SK-N-SH (cell line): ENCODE measurements around the gene ZSCAN9. TPM values are rescaled to one million over a fixed set of nuclear protein-coding genes. Genes with fewer than 3 reads are reported as not detected.

Experiments
- CTCF ChIA-PET: fragments of 300-600, 350-600 bp; formaldehyde crosslinking; extraction: SDS; loops from one replicate; lab custom pipeline; 2021; lab: Yijun Ruan, JAX
- POLR2A ChIA-PET: fragments of 350-600 bp; sonication (Branson Sonifier 250); formaldehyde crosslinking; extraction: SDS; loops from one replicate; lab custom pipeline; 2020; ENCODE audit warnings: antibody characterized with exemption, inconsistent platforms; lab: Yijun Ruan, JAX
- DNase-seq: peaks from one replicate; pipeline ENCODE4 v3.0.0; 2012
- H2AFZ ChIP-seq: fragments of 200-600 bp; sonication (generic); 2 replicates; pipeline ENCODE4 v1.8.1; 2016; ENCODE audit warnings: antibody characterized with exemption, mild to moderate bottlenecking, low read depth
- H3F3A ChIP-seq: fragments of 200-600 bp; sonication (generic); replicated peaks from 2 replicates; pipeline ENCODE3; 2016; ENCODE audit warnings: antibody characterized with exemption, mild to moderate bottlenecking; ENCODE audit not compliant: insufficient read depth
- H3K27ac ChIP-seq, 2 experiments: fragments of 200-500 bp in 1 of 2; fragments of 200-600 bp in 1 of 2; sonication (Bioruptor generic) in 1 of 2; sonication (generic), shearing (Covaris generic) in 1 of 2; 2 replicates each; pipeline versions ENCODE4 v1.5.1 to v1.6.1; 2014 to 2016; ENCODE audit warnings: low read depth in 2 of 2, inconsistent platforms in 1 of 2, low read length in 1 of 2, mild to moderate bottlenecking in 1 of 2, mixed read lengths in 1 of 2
- H3K27me3 ChIP-seq: fragments of 200-600 bp; sonication (generic), shearing (Covaris generic); 2 replicates; pipeline ENCODE4 v1.6.1; 2016; ENCODE audit warnings: mixed run types; ENCODE audit not compliant: insufficient read depth
- H3K36me3 ChIP-seq, 2 experiments: fragments of 200-500 bp in 1 of 2; fragments of 200-600 bp in 1 of 2; sonication (Bioruptor generic) in 1 of 2; sonication (generic) in 1 of 2; replicated peaks in 1 of 2; 2 replicates each; pipeline versions ENCODE3 to v1.5.1; 2014 to 2016; ENCODE audit warnings: low read length in 1 of 2, mild to moderate bottlenecking in 1 of 2; ENCODE audit not compliant: insufficient read depth in 2 of 2, control insufficient read depth in 1 of 2
- H3K4me1 ChIP-seq, 2 experiments: fragments of 200-500 bp in 1 of 2; fragments of 200-600 bp in 1 of 2; sonication (Bioruptor generic) in 1 of 2; sonication (generic), shearing (Covaris generic) in 1 of 2; 2 replicates each; pipeline versions ENCODE4 v1.5.1 to v1.6.1; 2014 to 2016; ENCODE audit warnings: low read depth in 1 of 2, low read length in 1 of 2, mixed run types in 1 of 2; ENCODE audit not compliant: insufficient read depth in 2 of 2, control insufficient read depth in 1 of 2
- H3K4me2 ChIP-seq: fragments of 200-600 bp; sonication (generic), shearing (Covaris generic); 2 replicates; pipeline ENCODE4 v1.6.1; 2017; ENCODE audit warnings: mixed run types
- H3K4me3 ChIP-seq, 2 experiments: fragments of 200-500 bp in 1 of 2; fragments of 200-600 bp in 1 of 2; sonication (Bioruptor generic) in 1 of 2; sonication (generic), shearing (Covaris generic) in 1 of 2; 2 replicates each; pipeline versions ENCODE4 v1.5.1 to v1.8.1; 2014 to 2016; ENCODE audit warnings: low read depth in 2 of 2, inconsistent platforms in 1 of 2, low read length in 1 of 2, mild to moderate bottlenecking in 1 of 2, mixed read lengths in 1 of 2, moderate library complexity in 1 of 2
- H3K79me2 ChIP-seq: fragments of 200-600 bp; sonication (generic); 2 replicates; pipeline ENCODE4 v1.8.1; 2017; ENCODE audit warnings: mild to moderate bottlenecking; ENCODE audit not compliant: insufficient read depth
- H3K9ac ChIP-seq: fragments of 200-600 bp; sonication (generic); 2 replicates; pipeline ENCODE4 v1.6.1; 2017; ENCODE audit warnings: mixed run types
- H3K9me2 ChIP-seq: fragments of 200-600 bp; sonication (generic); 2 replicates; pipeline ENCODE4 v1.6.1; 2017; ENCODE audit warnings: mixed run types
- H3K9me3 ChIP-seq: fragments of 200-600 bp; sonication (generic); 2 replicates; pipeline ENCODE4 v1.6.1; 2017; ENCODE audit warnings: mixed run types, mild to moderate bottlenecking, moderate library complexity
- H4K20me1 ChIP-seq: fragments of 200-600 bp; sonication (generic); 2 replicates; pipeline ENCODE4 v1.6.1; 2017; ENCODE audit warnings: mild to moderate bottlenecking, mixed run types; ENCODE audit not compliant: insufficient read depth
- CHD2 ChIP-seq: fragments of 150-350 bp; IDR thresholded peaks from 2 replicates; pipeline ENCODE4 v1.6.1; 2018; ENCODE audit warnings: low read length; ENCODE audit not compliant: partially characterized antibody
- ELF1 ChIP-seq: IDR thresholded peaks from 2 replicates; pipeline ENCODE4 v1.4.0; 2012
- EZH2phosphoT487 ChIP-seq: fragments of 200-600 bp; sonication (generic); IDR thresholded peaks from 2 replicates; pipeline ENCODE4 v1.6.1; 2017; ENCODE audit warnings: low read depth, mixed run types, mild to moderate bottlenecking, antibody characterized with exemption, moderate library complexity, borderline replicate concordance
- FOXJ3 ChIP-seq: sonication (generic); formaldehyde crosslinking; IDR thresholded peaks from 2 replicates; pipeline ENCODE4 v1.5.1; 2020; ENCODE audit warnings: mild to moderate bottlenecking, missing genetic modification reagents
- GABPA ChIP-seq: IDR thresholded peaks from 2 replicates; pipeline ENCODE4 v1.4.0; 2012; ENCODE audit warnings: low read depth, mild to moderate bottlenecking
- IRF3 ChIP-seq: fragments of 150-350 bp; IDR thresholded peaks from 2 replicates; pipeline ENCODE4 v1.6.1; 2016; ENCODE audit warnings: mild to moderate bottlenecking, low read depth, low read length
- NFIC ChIP-seq: IDR thresholded peaks from 2 replicates; pipeline ENCODE4 v1.4.0; 2012; ENCODE audit warnings: borderline replicate concordance
- NRF1 ChIP-seq: IDR thresholded peaks from 2 replicates; pipeline ENCODE4 v1.6.1; 2012; ENCODE audit warnings: low read depth, mild to moderate bottlenecking, low read length
- PBX3 ChIP-seq: IDR thresholded peaks from 2 replicates; pipeline ENCODE4; 2012
- POLR2AphosphoS5 ChIP-seq: IDR thresholded peaks from 2 replicates; pipeline ENCODE4 v1.6.1; 2012; ENCODE audit warnings: low read depth, low read length
- RCOR1 ChIP-seq: fragments of 150-350 bp; IDR thresholded peaks from 2 replicates; pipeline ENCODE4 v1.6.1; 2017; ENCODE audit warnings: antibody characterized with exemption, low read length
- REST ChIP-seq: IDR thresholded peaks from 2 replicates; pipeline ENCODE4 v1.6.1; 2012; ENCODE audit warnings: mild to moderate bottlenecking, low read depth, low read length, moderate library complexity
- RFX5 ChIP-seq: IDR thresholded peaks from 2 replicates; pipeline ENCODE4 v1.6.1; 2012; ENCODE audit warnings: mild to moderate bottlenecking, improper control_type of control experiment, low read length
- SIN3A ChIP-seq: IDR thresholded peaks from 2 replicates; pipeline ENCODE4 v1.6.1; 2012; ENCODE audit warnings: low read depth, mild to moderate bottlenecking, low read length, moderate library complexity, borderline replicate concordance
- SMC3 ChIP-seq: IDR thresholded peaks from 2 replicates; pipeline ENCODE4 v1.6.1; 2012; ENCODE audit warnings: low read depth, low read length, improper control_type of control experiment
- TEAD4 ChIP-seq: IDR thresholded peaks from 2 replicates; pipeline ENCODE4 v1.4.0; 2012; ENCODE audit warnings: mild to moderate bottlenecking, borderline replicate concordance; ENCODE audit not compliant: insufficient read depth
- ZBTB33 ChIP-seq: IDR thresholded peaks from 2 replicates; pipeline ENCODE4 v1.4.0; 2012; ENCODE audit warnings: low read depth, borderline replicate concordance
- WGBS: methylation state at CpG from one replicate; pipeline ENCODE4 v1.1.6; 2017; ENCODE audit warnings: low lambda C conversion rate; 5-methylcytosine and 5-hydroxymethylcytosine counted together
- polyA plus RNA-seq, 3 experiments: library from polyadenylated mRNA; depleted of rRNA; stranded (reverse); fragments of >200 nt; gene quantifications; 2 replicates each; pipeline ENCODE4 v1.2.3, GENCODE V29; 2012

ZSCAN9 gene
- polyA plus RNA-seq, 1 of the 3 experiments (the other 2 are of a cell fraction) = 13.7 TPM

GRCh38 chr6:28243946-28244345 lies 18.9 kb downstream of the ZSCAN9 start:
- Histone ChIP-seq H3K9me3 (no peaks in the 10 kb centered on the region), H3K4me1 (no peaks in the 10 kb centered on the region), H3K79me2 (no peaks in the 10 kb centered on the region), H3K4me2 (no peak overlapping the region), H2AFZ (no peak overlapping the region), H3K9ac (no peak overlapping the region), H3K27me3 (no peaks in the 10 kb centered on the region), H3K27ac (no peak overlapping the region), H3F3A (peaks cover 7% of the 10 kb centered on the region), H3K9me2 (no peaks in the 10 kb centered on the region), H3K36me3 (peaks cover 38 to 50% of the 10 kb centered on the region in 2 experiments), H4K20me1 (no peaks in the 10 kb centered on the region)
- CTCF ChIA-PET = no interaction called here
- 96% methylated on average over 3 of the region's 3 CpGs for WGBS
- DNase-seq = no peak
- no peak for TF ChIP-seq SMC3
- no peak for TF ChIP-seq PBX3
- no peak for TF ChIP-seq EZH2phosphoT487
- no peak for TF ChIP-seq GABPA
- TF ChIP-seq SIN3A = no peak
- TF ChIP-seq RFX5 = no peak
- no peak for TF ChIP-seq TEAD4
- no peak for TF ChIP-seq FOXJ3
- TF ChIP-seq ELF1 = no peak
- TF ChIP-seq ZBTB33 = no peak
- no peak for TF ChIP-seq NFIC
- no peak for TF ChIP-seq NRF1
- TF ChIP-seq CHD2 = no peak
- TF ChIP-seq REST = no peak
- no peak for TF ChIP-seq POLR2AphosphoS5
- no peak for TF ChIP-seq RCOR1
- no peak for TF ChIP-seq IRF3
- TF ChIP-seq, all 33 proteins: peak for 0
- POLR2A ChIA-PET = no interaction called here
- no peak overlapping the region for H3K4me3 ChIP-seq
